Sigmoid colon (tissue), 7 donors: ENCODE measurements around the gene ATRNL1. TPM values are rescaled to one million over a fixed set of nuclear protein-coding genes. Genes with fewer than 3 reads are reported as not detected.

Source experiments
- DNase-seq: peaks from one replicate; pipeline ENCODE4 v3.0.0-alpha.2; 2019
- H3K27ac ChIP-seq, 4 donors: fragments of 200-600 bp; sonication (generic); one replicate each; pipeline ENCODE4 v1.5.1; 2016 to 2019; ENCODE audit warnings: mild to moderate bottlenecking in 1 of 4
- H3K27me3 ChIP-seq, 3 donors: fragments of 200-600 bp; sonication (generic); one replicate each; pipeline ENCODE4 v1.5.1; 2019; ENCODE audit warnings: mild to moderate bottlenecking in 1 of 3
- H3K36me3 ChIP-seq, 4 donors: fragments of 200-600 bp; sonication (generic); one replicate each; pipeline ENCODE4 v1.5.1; 2016 to 2019
- H3K4me1 ChIP-seq, 4 donors: fragments of 200-600 bp; sonication (generic); one replicate each; pipeline ENCODE4 v1.5.1; 2017 to 2019
- H3K4me3 ChIP-seq, 4 donors: fragments of 200-600 bp; sonication (generic); one replicate each; pipeline ENCODE4 v1.5.1; 2017 to 2019; ENCODE audit warnings: mild to moderate bottlenecking in 2 of 4, moderate library complexity in 1 of 4
- H3K9me3 ChIP-seq, 4 donors: fragments of 200-600 bp in 3 of 4; sonication (generic) in 3 of 4; one replicate each; pipeline versions ENCODE4 v1.5.1 to v1.6.1; 2013 to 2019
- EP300 ChIP-seq, 4 donors: sonication (generic); formaldehyde crosslinking; IDR thresholded peaks; one replicate each; pipeline ENCODE4 v1.6.1; 2017; ENCODE audit warnings: antibody characterized with exemption in 4 of 4
- POLR2A ChIP-seq, 2 donors: fragments of 450-650 bp; IDR thresholded peaks; one replicate each; pipeline ENCODE4 v1.6.1; 2016; ENCODE audit warnings: antibody characterized with exemption in 2 of 2, mild to moderate bottlenecking in 2 of 2, moderate library complexity in 2 of 2
- POLR2AphosphoS5 ChIP-seq, 4 donors: sonication (generic); formaldehyde crosslinking; IDR thresholded peaks; one replicate each; pipeline ENCODE4 v1.6.1; 2017; ENCODE audit warnings: antibody characterized with exemption in 4 of 4
- WGBS, 2 donors: extraction: QIAGEN DNeasy Blood & Tissue Kit; methylation state at CpG; one replicate each; pipeline ENCODE4 v1.1.7; 2013; 5-methylcytosine and 5-hydroxymethylcytosine counted together
- intact Hi-C: fragments of 100-400 bp; cut with DNase I; formaldehyde crosslinking; loops from one replicate; pipeline ENCODE4 v1.15.1; 2023
- polyA plus RNA-seq, 3 donors: library from polyadenylated mRNA; stranded (reverse); fragments of 200-250 nt; gene quantifications; one replicate each; pipeline ENCODE4 v1.2.3, GENCODE V29; 2013
- total RNA-seq, 4 donors: library from RNA; depleted of rRNA; stranded (reverse); fragments of >200 nt; gene quantifications; one replicate each; pipeline ENCODE4 v1.1.0, GENCODE V29; 2016
- TF ChIP-seq, protein P1 (sequence below), 4 experiments: fragments of 450-650 bp in 3 of 4; fragments of 200-600 bp in 1 of 4; IDR thresholded peaks; one replicate each; pipeline ENCODE4 v1.5.1; 2016 to 2019; ENCODE audit warnings: antibody characterized with exemption in 4 of 4, mild to moderate bottlenecking in 3 of 4, moderate library complexity in 2 of 4
- donor health status: healthy with polysubstance abuse.
- donor health status: Bipolar disorder and iron deficiency.
- donor health status: healthy.

Gene ATRNL1
- total and polyA plus RNA-seq, 7 donors, result 0.57 to 17.3 (median 6.9) TPM; not detected in 1

DNA sequence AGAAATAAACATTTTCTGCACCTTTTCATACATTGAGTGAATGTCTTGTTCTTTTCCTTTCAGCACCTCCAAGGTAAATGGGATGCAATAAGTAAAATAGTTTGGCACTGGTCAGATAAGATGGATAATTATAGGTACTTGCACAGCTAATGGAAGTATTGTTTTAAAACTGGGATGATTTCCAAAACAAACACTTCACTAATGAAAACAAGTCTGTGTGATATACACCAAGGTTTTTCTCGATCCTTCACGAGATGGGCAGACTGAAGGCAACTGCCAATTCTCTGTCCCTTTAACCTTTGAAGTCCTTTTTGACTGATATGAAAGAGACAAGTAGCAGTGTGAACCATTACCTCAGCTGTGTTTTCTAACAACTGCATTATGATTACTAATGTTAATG, 756.0 kb downstream of the ATRNL1 start:
- H3K9me3 ChIP-seq, result no peaks in the 10 kb centered on the region
- no peak overlapping the region for H3K4me3 ChIP-seq
- intact Hi-C loops, result no loop called here
- H3K27ac ChIP-seq, result no peak overlapping the region
- no peaks in the 10 kb centered on the region for H3K4me1 ChIP-seq
- H3K36me3 ChIP-seq, result no peaks in the 10 kb centered on the region
- no peak for TF ChIP-seq POLR2A (IDR thresholded peaks at IDR 0.05)
- TF ChIP-seq, protein P1, sequence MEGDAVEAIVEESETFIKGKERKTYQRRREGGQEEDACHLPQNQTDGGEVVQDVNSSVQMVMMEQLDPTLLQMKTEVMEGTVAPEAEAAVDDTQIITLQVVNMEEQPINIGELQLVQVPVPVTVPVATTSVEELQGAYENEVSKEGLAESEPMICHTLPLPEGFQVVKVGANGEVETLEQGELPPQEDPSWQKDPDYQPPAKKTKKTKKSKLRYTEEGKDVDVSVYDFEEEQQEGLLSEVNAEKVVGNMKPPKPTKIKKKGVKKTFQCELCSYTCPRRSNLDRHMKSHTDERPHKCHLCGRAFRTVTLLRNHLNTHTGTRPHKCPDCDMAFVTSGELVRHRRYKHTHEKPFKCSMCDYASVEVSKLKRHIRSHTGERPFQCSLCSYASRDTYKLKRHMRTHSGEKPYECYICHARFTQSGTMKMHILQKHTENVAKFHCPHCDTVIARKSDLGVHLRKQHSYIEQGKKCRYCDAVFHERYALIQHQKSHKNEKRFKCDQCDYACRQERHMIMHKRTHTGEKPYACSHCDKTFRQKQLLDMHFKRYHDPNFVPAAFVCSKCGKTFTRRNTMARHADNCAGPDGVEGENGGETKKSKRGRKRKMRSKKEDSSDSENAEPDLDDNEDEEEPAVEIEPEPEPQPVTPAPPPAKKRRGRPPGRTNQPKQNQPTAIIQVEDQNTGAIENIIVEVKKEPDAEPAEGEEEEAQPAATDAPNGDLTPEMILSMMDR (IDR thresholded peaks at IDR 0.05), result no peak
- TF ChIP-seq POLR2AphosphoS5 (IDR thresholded peaks at IDR 0.05), result no peak
- no peak for TF ChIP-seq EP300 (IDR thresholded peaks at IDR 0.05)
- 13 to 55% methylated on average over 2 of the region's 2 CpGs for WGBS, 2 donors
- H3K27me3 ChIP-seq, result no peaks in the 10 kb centered on the region
- DNase-seq, result no peak

DNA sequence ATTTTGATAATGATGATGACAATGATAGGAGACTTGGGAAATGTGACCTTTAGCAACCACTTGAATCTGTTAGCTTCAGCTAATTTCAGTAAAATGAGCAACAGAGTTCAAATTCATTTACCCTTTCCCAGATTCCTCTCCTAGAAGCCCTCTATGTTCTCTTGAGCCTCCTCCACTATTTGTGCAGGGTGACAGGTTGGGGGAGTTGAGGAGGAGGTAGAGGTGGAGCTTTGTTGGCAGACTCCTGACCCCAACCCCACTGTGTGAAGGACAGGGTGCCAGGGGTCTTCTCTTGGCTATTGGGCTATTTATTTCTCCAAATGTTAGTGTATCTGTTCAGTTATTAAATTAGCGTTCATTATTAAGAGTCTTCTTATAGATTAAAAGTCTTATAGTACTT, 757.5 kb downstream of the ATRNL1 start:
- intact Hi-C loops, result no loop called here
- Histone ChIP-seq H3K27ac (no peak overlapping the region), H3K9me3 (no peaks in the 10 kb centered on the region), H3K27me3 (no peaks in the 10 kb centered on the region), H3K4me1 (no peaks in the 10 kb centered on the region), H3K4me3 (no peak overlapping the region), H3K36me3 (no peaks in the 10 kb centered on the region)
- 93 to 96% methylated on average over 1 of the region's 1 CpG for WGBS, 2 donors
- DNase-seq, result no peak
- TF ChIP-seq POLR2A (IDR thresholded peaks at IDR 0.05) (no peak), POLR2AphosphoS5 (IDR thresholded peaks at IDR 0.05) (no peak), EP300 (IDR thresholded peaks at IDR 0.05) (no peak)
- TF ChIP-seq, protein P1 (IDR thresholded peaks at IDR 0.05), result no peak

DNA sequence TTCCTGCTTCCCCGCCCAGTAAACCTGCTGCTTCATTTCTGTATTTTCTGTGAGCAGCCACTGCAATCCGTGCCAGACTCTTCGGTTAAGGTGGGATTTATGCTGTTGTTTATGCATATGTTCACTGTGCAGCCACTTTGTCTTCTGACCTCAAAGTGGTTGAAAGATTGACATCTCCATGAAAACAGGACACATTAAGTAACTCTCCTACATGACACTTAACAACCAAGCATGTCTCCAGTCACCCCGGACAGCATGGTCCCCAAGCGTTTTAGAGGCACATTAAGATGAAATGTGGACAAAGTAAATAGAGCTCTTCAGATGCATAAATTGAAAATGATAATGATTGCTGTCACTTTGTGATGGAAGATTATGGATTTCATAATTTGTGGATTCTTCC, 758.5 kb downstream of the ATRNL1 start:
- DNase-seq, result no peak
- TF ChIP-seq, protein P1 (IDR thresholded peaks at IDR 0.05), result no peak
- no peak for TF ChIP-seq EP300 (IDR thresholded peaks at IDR 0.05)
- no peak for TF ChIP-seq POLR2A (IDR thresholded peaks at IDR 0.05)
- TF ChIP-seq POLR2AphosphoS5 (IDR thresholded peaks at IDR 0.05), result no peak
- Histone ChIP-seq H3K9me3 (no peaks in the 10 kb centered on the region), H3K27ac (no peak overlapping the region), H3K27me3 (no peaks in the 10 kb centered on the region), H3K4me3 (no peak overlapping the region), H3K4me1 (no peaks in the 10 kb centered on the region), H3K36me3 (no peaks in the 10 kb centered on the region)
- 83 to 87% methylated on average over 5 of the region's 5 CpGs for WGBS, 2 donors
- intact Hi-C loops, result no loop called here

DNA sequence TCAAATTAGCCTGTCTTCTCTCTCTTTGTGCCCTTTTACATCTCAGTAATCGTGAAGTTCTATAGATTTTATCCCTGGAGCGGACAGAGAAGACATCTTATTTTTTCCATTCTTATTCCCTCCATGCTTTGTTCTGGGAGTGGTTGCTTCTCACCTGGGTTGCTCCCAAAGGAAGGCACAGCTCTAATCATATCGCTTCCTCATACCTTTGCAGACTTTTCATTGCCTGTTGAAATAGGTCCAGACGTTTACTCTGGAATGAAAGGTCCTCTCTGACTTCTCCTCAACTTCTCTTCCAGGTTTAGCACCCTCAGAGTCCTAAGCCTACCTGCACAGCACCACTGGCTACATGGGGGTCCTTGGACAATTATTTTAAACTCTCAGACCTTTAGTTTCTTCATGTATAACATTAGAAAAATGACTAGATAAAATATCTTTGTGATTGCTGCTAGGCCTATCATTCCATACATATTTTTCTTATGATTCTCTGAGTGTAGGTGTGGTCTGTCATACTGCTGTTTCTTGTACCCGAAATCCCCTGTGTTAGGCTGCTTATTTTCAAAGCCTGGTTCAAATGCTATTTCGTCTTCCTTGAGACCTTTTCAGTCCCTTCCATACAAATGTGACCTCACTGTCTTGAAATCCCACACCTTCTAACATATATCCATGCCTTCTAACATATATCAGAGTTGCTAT, 761.7 kb downstream of the ATRNL1 start:
- Histone ChIP-seq H3K4me1 (no peaks in the 10 kb centered on the region), H3K36me3 (no peaks in the 10 kb centered on the region), H3K27me3 (no peaks in the 10 kb centered on the region), H3K9me3 (no peaks in the 10 kb centered on the region), H3K4me3 (no peak overlapping the region), H3K27ac (no peak overlapping the region)
- 67 to 81% methylated on average over 6 of the region's 6 CpGs for WGBS, 2 donors
- DNase-seq, result no peak
- TF ChIP-seq POLR2AphosphoS5 (IDR thresholded peaks at IDR 0.05) (no peak), POLR2A (IDR thresholded peaks at IDR 0.05) (no peak), EP300 (IDR thresholded peaks at IDR 0.05) (no peak)
- TF ChIP-seq, protein P1 (IDR thresholded peaks at IDR 0.05), result no peak
- intact Hi-C loops, result no loop called here

DNA sequence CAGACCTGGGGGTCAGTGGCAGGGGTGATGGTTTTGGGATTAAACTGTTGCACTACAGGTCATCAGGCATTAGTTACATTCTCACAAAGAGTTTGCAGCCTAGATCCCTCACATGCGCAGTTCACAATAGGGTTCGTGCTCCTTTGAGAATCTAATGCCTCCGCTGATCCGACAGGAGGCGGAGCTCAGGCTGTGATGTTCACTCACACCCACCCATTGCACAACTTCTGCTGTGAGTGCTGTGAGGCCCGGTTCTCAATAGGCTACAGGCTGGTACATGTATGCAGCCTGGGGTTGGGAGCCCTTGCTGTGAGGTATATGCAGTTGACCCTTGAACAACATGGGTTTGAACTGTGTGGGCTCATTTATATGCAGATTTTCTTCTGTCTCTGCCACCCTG, 763.4 kb downstream of the ATRNL1 start:
- Histone ChIP-seq H3K27ac (no peak overlapping the region), H3K9me3 (no peaks in the 10 kb centered on the region), H3K27me3 (no peaks in the 10 kb centered on the region), H3K4me1 (no peaks in the 10 kb centered on the region), H3K4me3 (no peak overlapping the region), H3K36me3 (no peaks in the 10 kb centered on the region)
- WGBS, 2 donors, result 85 to 89% methylated on average over 6 of the region's 6 CpGs
- TF ChIP-seq, protein P1 (IDR thresholded peaks at IDR 0.05), result no peak
- no peak for TF ChIP-seq POLR2A (IDR thresholded peaks at IDR 0.05)
- TF ChIP-seq POLR2AphosphoS5 (IDR thresholded peaks at IDR 0.05), result no peak
- no peak for TF ChIP-seq EP300 (IDR thresholded peaks at IDR 0.05)
- DNase-seq, result no peak
- intact Hi-C loops, result no loop called here
